Keratinocyte (primary cell): ENCODE data around the gene THBS1.

Experiments used
- EZH2 ChIP-seq: IDR thresholded peaks from one replicate; pipeline ENCODE4 v1.6.1; 2012; ENCODE audit warnings: inconsistent platforms, mild to moderate bottlenecking, low read length, moderate library complexity
- TF ChIP-seq, protein P1 (sequence below), 3 experiments: IDR thresholded peaks in 1 of 3; conservative IDR thresholded peaks in 1 of 3; optimal IDR thresholded peaks in 1 of 3; 2 replicates in 2 of 3; 3 replicates in 1 of 3; pipeline versions ENCODE3 to v1.5.1; 2011; ENCODE audit warnings: low read length in 3 of 3, mild to moderate bottlenecking in 3 of 3, moderate library complexity in 2 of 3, control low read depth in 1 of 3, inconsistent platforms in 1 of 3; ENCODE audit not compliant: insufficient read depth in 2 of 3; ENCODE audit errors: extremely low read depth in 1 of 3

DNA sequence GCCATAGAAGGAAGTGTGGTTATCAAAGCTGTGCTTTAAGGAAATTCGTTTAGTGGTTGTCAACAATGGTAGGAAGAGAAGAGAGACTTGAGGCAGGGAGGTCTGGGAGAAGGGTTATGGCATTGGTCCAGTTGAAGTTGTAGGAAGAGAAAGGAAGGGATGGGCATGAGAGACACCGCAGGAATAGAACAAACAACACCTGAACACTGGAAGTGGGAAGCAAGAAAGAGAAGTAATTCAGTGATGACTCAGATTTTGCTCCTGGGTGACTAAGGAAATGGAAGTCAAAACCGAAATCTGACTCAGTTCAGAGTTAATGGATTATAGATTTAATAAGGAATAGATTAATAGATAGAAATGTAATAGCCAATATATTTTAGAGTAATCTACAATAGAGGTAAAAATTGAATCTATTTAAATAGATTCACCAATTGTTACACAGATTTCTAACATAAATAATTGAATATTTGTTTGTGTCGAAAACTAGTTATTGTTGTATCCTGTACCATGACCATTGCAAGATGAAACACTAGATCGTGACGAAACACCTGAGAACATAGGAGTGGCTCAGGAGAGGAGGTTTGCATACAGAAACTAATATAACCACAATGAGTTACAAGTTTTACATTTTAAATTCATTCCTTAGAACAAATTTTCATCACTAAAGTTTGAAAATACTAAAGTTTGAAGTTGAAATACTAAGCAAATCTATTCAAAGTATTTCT lies 36.0 kb downstream of the THBS1 start:
- TF ChIP-seq, protein P1, sequence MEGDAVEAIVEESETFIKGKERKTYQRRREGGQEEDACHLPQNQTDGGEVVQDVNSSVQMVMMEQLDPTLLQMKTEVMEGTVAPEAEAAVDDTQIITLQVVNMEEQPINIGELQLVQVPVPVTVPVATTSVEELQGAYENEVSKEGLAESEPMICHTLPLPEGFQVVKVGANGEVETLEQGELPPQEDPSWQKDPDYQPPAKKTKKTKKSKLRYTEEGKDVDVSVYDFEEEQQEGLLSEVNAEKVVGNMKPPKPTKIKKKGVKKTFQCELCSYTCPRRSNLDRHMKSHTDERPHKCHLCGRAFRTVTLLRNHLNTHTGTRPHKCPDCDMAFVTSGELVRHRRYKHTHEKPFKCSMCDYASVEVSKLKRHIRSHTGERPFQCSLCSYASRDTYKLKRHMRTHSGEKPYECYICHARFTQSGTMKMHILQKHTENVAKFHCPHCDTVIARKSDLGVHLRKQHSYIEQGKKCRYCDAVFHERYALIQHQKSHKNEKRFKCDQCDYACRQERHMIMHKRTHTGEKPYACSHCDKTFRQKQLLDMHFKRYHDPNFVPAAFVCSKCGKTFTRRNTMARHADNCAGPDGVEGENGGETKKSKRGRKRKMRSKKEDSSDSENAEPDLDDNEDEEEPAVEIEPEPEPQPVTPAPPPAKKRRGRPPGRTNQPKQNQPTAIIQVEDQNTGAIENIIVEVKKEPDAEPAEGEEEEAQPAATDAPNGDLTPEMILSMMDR (optimal IDR thresholded peaks at IDR 0.05 in 1 of 3, IDR thresholded peaks at IDR 0.05 in 1 of 3, conservative IDR thresholded peaks at IDR 0.05 in 1 of 3; ENCODE audit: extremely low read depth in 1 of 3, insufficient read depth in 2 of 3, low read length in 3 of 3), result no peak
- no peak for TF ChIP-seq EZH2
